Neural cell (in vitro differentiated cells): Measurements from ENCODE around the gene SPANXN1. TPM values are rescaled to one million over a fixed set of nuclear protein-coding genes. Genes with fewer than 3 reads are reported as not detected.

Source experiments
- H2AFZ ChIP-seq: fragments of 200-600, 300-800 bp; sonication (generic), shearing (Covaris generic); 2 replicates; pipeline ENCODE4 v1.6.0; 2014; ENCODE audit warnings: low read depth, mild to moderate bottlenecking, antibody characterized with exemption, low read length, moderate library complexity
- H3F3A ChIP-seq: fragments of 200-600 bp; shearing (Covaris generic); 2 replicates; pipeline ENCODE4 v1.6.1; 2016; ENCODE audit warnings: mild to moderate bottlenecking, moderate library complexity, mixed read lengths, antibody characterized with exemption, low read length; ENCODE audit not compliant: insufficient read depth, poor library complexity, severe bottlenecking
- H3K27ac ChIP-seq: fragments of 200-600, 300-800 bp; sonication (generic), shearing (Covaris generic); 2 replicates; pipeline ENCODE4 v1.5.1; 2014; ENCODE audit warnings: mild to moderate bottlenecking, low read length, moderate library complexity
- H3K27me3 ChIP-seq: fragments of 300-800, 200-600 bp; sonication (generic), shearing (Covaris generic); 2 replicates; pipeline ENCODE4 v1.6.0; 2014; ENCODE audit warnings: mild to moderate bottlenecking, low read depth, low read length, moderate library complexity; ENCODE audit not compliant: insufficient read depth
- H3K36me3 ChIP-seq: fragments of 300-800, 200-600 bp; sonication (generic), shearing (Covaris generic); 2 replicates; pipeline ENCODE4 v1.5.1; 2014; ENCODE audit warnings: mild to moderate bottlenecking, antibody characterized with exemption, low read length, moderate library complexity; ENCODE audit not compliant: insufficient read depth
- H3K4me2 ChIP-seq: fragments of 300-800, 200-600 bp; sonication (generic), shearing (Covaris generic); 2 replicates; pipeline ENCODE4 v1.6.0; 2014; ENCODE audit warnings: mild to moderate bottlenecking, low read length
- H3K4me3 ChIP-seq: fragments of 300-800, 200-600 bp; sonication (generic), shearing (Covaris generic); 2 replicates; pipeline ENCODE4 v1.5.1; 2014; ENCODE audit warnings: mild to moderate bottlenecking, low read length, moderate library complexity
- H3K79me2 ChIP-seq: fragments of 200-600 bp; shearing (Covaris generic); replicated peaks from 2 replicates; pipeline ENCODE4 v1.6.0; 2014; ENCODE audit warnings: mild to moderate bottlenecking, low read length, moderate library complexity; ENCODE audit not compliant: insufficient read depth
- H3K9ac ChIP-seq: fragments of 300-800, 200-600 bp; sonication (generic), shearing (Covaris generic); 2 replicates; pipeline ENCODE4 v1.6.1; 2016; ENCODE audit warnings: mild to moderate bottlenecking, low read length, mixed read lengths
- H3K9me2 ChIP-seq: fragments of 200-600 bp; shearing (Covaris generic); 2 replicates; pipeline ENCODE4 v1.6.1; 2016; ENCODE audit warnings: mild to moderate bottlenecking, low read length, mixed read lengths; ENCODE audit not compliant: insufficient read depth
- H3K9me3 ChIP-seq: fragments of 200-600, 300-800 bp; sonication (generic), shearing (Covaris generic); 2 replicates; pipeline ENCODE4 v1.6.1; 2016; ENCODE audit warnings: mild to moderate bottlenecking, mixed run types, low read length, moderate library complexity, mixed read lengths
- H4K20me1 ChIP-seq: fragments of 200-600 bp; shearing (Covaris generic); 2 replicates; pipeline ENCODE4 v1.6.1; 2016; ENCODE audit warnings: mild to moderate bottlenecking, mixed run types; ENCODE audit not compliant: insufficient read depth
- CTCF ChIP-seq: fragments of 450-650 bp; IDR thresholded peaks from 2 replicates; pipeline ENCODE4 v1.5.1; 2014; ENCODE audit warnings: antibody characterized with exemption, mild to moderate bottlenecking, moderate library complexity; ENCODE audit not compliant: poor library complexity, severe bottlenecking
- EZH2 ChIP-seq: fragments of 200-600, 300-800 bp; shearing (Covaris generic), sonication (generic); IDR thresholded peaks from 2 replicates; pipeline ENCODE4 v1.6.1; 2014; ENCODE audit warnings: antibody characterized with exemption, low read length, borderline replicate concordance, mild to moderate bottlenecking; ENCODE audit not compliant: insufficient read depth, poor library complexity, severe bottlenecking
- RAD21 ChIP-seq: fragments of 450-650 bp; conservative IDR thresholded peaks from 2 replicates; pipeline ENCODE4 v1.6.1; 2014; ENCODE audit warnings: antibody characterized with exemption, mild to moderate bottlenecking, moderate library complexity
- REST ChIP-seq: IDR thresholded peaks from 2 replicates; pipeline ENCODE4 v1.6.1; 2012; ENCODE audit warnings: borderline replicate concordance
- polyA plus RNA-seq: library from polyadenylated mRNA; depleted of rRNA; stranded (reverse); fragments of >200 nt; gene quantifications from 2 replicates; pipeline ENCODE4 v1.2.3, GENCODE V29; 2014

Gene SPANXN1
- polyA plus RNA-seq, 1 donor from 2014 or later, result not detected

DNA sequence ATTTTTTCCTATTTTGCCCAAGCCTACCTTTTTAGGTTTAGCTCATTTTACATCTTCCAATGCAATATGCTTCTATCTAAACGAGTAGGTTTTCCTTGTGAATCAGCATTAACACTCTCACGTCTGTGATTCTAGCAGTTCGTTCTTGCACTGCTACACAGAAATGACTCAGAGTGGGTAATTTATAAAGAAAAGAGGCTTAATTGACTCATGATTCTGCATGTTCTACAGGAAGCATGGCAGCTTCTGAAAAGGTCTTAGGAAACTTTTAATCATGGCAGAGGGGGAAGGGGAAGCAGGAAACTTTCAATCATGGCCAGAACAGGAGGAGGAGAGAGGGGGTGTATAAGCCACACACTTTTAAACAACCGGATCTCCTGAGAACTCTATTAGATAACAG, 44.9 kb downstream of the SPANXN1 start:
- no peaks in the 10 kb centered on the region for H3K27me3 ChIP-seq

More for the DNA sequence above, 44.9 kb downstream of the SPANXN1 start:
- H3K4me2 ChIP-seq, result no peak overlapping the region
- no peaks in the 10 kb centered on the region for H3K36me3 ChIP-seq
- no peaks in the 10 kb centered on the region for H3F3A ChIP-seq
- no peak overlapping the region for H3K27ac ChIP-seq
- no peaks in the 10 kb centered on the region for H3K9me3 ChIP-seq
- no peaks in the 10 kb centered on the region for H4K20me1 ChIP-seq
- no peak overlapping the region for H3K4me3 ChIP-seq
- H3K9me2 ChIP-seq, result no peaks in the 10 kb centered on the region
- no peak overlapping the region for H3K9ac ChIP-seq
- no peak overlapping the region for H2AFZ ChIP-seq
- H3K79me2 ChIP-seq, result no peaks in the 10 kb centered on the region
- no peak for TF ChIP-seq RAD21
- no peak for TF ChIP-seq REST
- no peak for TF ChIP-seq CTCF
- no peak for TF ChIP-seq EZH2
